ENCODE results near the gene ESCO1.

- TF ChIP-seq CTCF (IDR thresholded peaks at IDR 0.05 in 8 of 11, conservative IDR thresholded peaks at IDR 0.05 in 3 of 11) (no peak), POLR2A (IDR thresholded peaks at IDR 0.05) (no peak), POLR2AphosphoS5 (IDR thresholded peaks at IDR 0.05) (no peak)
These were observed 74.0 kb downstream of the ESCO1 start for GRCh38 chr18:21526463-21526862.

Measured in spleen (tissue), 7 donors.